ENCODE data around the gene TSPAN5. TPM values are rescaled to one million over a fixed set of nuclear protein-coding genes. Genes with fewer than 3 reads are reported as not detected.
"Not testable (repeated sequence)": the region's sequence is repeated elsewhere in the genome, so short reads cannot be mapped to it uniquely, and the experiment has no call there.

Gene TSPAN5
- total RNA-seq, 1 donor from 2014 or later = 61.4 TPM

GRCh38 chr4:98457422-98457821, 201.0 kb downstream of the TSPAN5 start:
- H4K20me1 ChIP-seq (ENCODE audit: insufficient read depth, low read length); H3K4me1 Mint-ChIP-seq (ENCODE audit: low read depth, unreplicated experiment); H3K36me3 Mint-ChIP-seq (ENCODE audit: low read depth, unreplicated experiment); H3K27me3 ChIP-seq (ENCODE audit: insufficient read depth, low read length); H3K27ac Mint-ChIP-seq (ENCODE audit: unreplicated experiment); H3K79me2 ChIP-seq (ENCODE audit: insufficient read depth, low read length); H3K4me3 Mint-ChIP-seq (ENCODE audit: unreplicated experiment); H3K4me1 ChIP-seq (ENCODE audit: insufficient read depth, low read length); DNase-seq (ENCODE audit: low read depth); FAIRE-seq; H2AFZ ChIP-seq (ENCODE audit: low read depth, low read length); H3K9me3 ChIP-seq (ENCODE audit: insufficient read depth, low read depth, low read length); H3K4me3 ChIP-seq (ENCODE audit: insufficient read depth, low read depth, low read length); H3K9ac ChIP-seq (ENCODE audit: low read length); H3K27ac ChIP-seq (ENCODE audit: low read depth, low read length); H3K27me3 Mint-ChIP-seq (ENCODE audit: low read depth, unreplicated experiment); H3K4me2 ChIP-seq (ENCODE audit: low read length); H3K36me3 ChIP-seq (ENCODE audit: insufficient read depth, low read length): not testable (repeated sequence)
- peaks cover 15% of the 10 kb centered on the region for H3K9me3 Mint-ChIP-seq (ENCODE audit: unreplicated experiment)

GRCh38 chr4:98452091-98452490, 206.3 kb downstream of the TSPAN5 start:
- no peaks in the 10 kb centered on the region for H3K27me3 ChIP-seq (ENCODE audit: insufficient read depth, low read length)
- no peak overlapping the region for H3K9ac ChIP-seq (ENCODE audit: low read length)
- peaks cover 7% of the 10 kb centered on the region for H3K4me1 ChIP-seq (ENCODE audit: insufficient read depth, low read length)
- peaks cover 11% of the 10 kb centered on the region for H3K36me3 Mint-ChIP-seq (ENCODE audit: low read depth, unreplicated experiment)
- no peaks in the 10 kb centered on the region for H3K79me2 ChIP-seq (ENCODE audit: insufficient read depth, low read length)
- no peaks in the 10 kb centered on the region for H3K9me3 ChIP-seq (ENCODE audit: insufficient read depth, low read depth, low read length)
- no peak overlapping the region for H3K27ac Mint-ChIP-seq (ENCODE audit: unreplicated experiment)
- FAIRE-seq = no peak
- no peaks in the 10 kb centered on the region for H3K27me3 Mint-ChIP-seq (ENCODE audit: low read depth, unreplicated experiment)
- peaks cover 5% of the 10 kb centered on the region for H3K9me3 Mint-ChIP-seq (ENCODE audit: unreplicated experiment)
- H3K27ac ChIP-seq (ENCODE audit: low read depth, low read length) = no peak overlapping the region
- no peak overlapping the region for H3K4me3 Mint-ChIP-seq (ENCODE audit: unreplicated experiment)
- peak; percentile 47 for DNase-seq (ENCODE audit: low read depth)
- no peaks in the 10 kb centered on the region for H3K36me3 ChIP-seq (ENCODE audit: insufficient read depth, low read length)
- TF ChIP-seq CTCF (IDR thresholded peaks at IDR 0.05; ENCODE audit: insufficient read depth, low read depth, low read length) = no peak
- TF ChIP-seq EZH2 (IDR thresholded peaks at IDR 0.05; ENCODE audit: insufficient read depth, low read length) = no peak
- H3K4me3 ChIP-seq (ENCODE audit: insufficient read depth, low read depth, low read length) = no peak overlapping the region
- H3K4me2 ChIP-seq (ENCODE audit: low read length) = no peak overlapping the region
- H4K20me1 ChIP-seq (ENCODE audit: insufficient read depth, low read length) = no peaks in the 10 kb centered on the region
- no peak overlapping the region for H2AFZ ChIP-seq (ENCODE audit: low read depth, low read length)
- H3K4me1 Mint-ChIP-seq (ENCODE audit: low read depth, unreplicated experiment) = peaks cover 9% of the 10 kb centered on the region

GRCh38 chr4:98448908-98449307, 209.5 kb downstream of the TSPAN5 start:
- TF ChIP-seq EZH2 (IDR thresholded peaks at IDR 0.05; ENCODE audit: insufficient read depth, low read length) = no peak
- no peak for TF ChIP-seq CTCF (IDR thresholded peaks at IDR 0.05; ENCODE audit: insufficient read depth, low read depth, low read length)
- H3K79me2 ChIP-seq (ENCODE audit: insufficient read depth, low read length) = no peaks in the 10 kb centered on the region
- no peaks in the 10 kb centered on the region for H4K20me1 ChIP-seq (ENCODE audit: insufficient read depth, low read length)
- H2AFZ ChIP-seq (ENCODE audit: low read depth, low read length) = no peak overlapping the region
- no peak overlapping the region for H3K4me2 ChIP-seq (ENCODE audit: low read length)
- H3K27me3 ChIP-seq (ENCODE audit: insufficient read depth, low read length) = no peaks in the 10 kb centered on the region
- no peak overlapping the region for H3K27ac ChIP-seq (ENCODE audit: low read depth, low read length)
- FAIRE-seq = no peak
- Mint-ChIP-seq H3K4me3 (ENCODE audit: unreplicated experiment) (no peak overlapping the region), H3K27ac (ENCODE audit: unreplicated experiment) (no peak overlapping the region), H3K9me3 (ENCODE audit: unreplicated experiment) (peaks cover 2% of the 10 kb centered on the region), H3K4me1 (ENCODE audit: low read depth, unreplicated experiment) (peaks cover 16% of the 10 kb centered on the region), H3K36me3 (ENCODE audit: low read depth, unreplicated experiment) (peaks cover 11% of the 10 kb centered on the region), H3K27me3 (ENCODE audit: low read depth, unreplicated experiment) (no peaks in the 10 kb centered on the region)
- H3K9me3 ChIP-seq (ENCODE audit: insufficient read depth, low read depth, low read length) = no peaks in the 10 kb centered on the region
- no peaks in the 10 kb centered on the region for H3K36me3 ChIP-seq (ENCODE audit: insufficient read depth, low read length)
- H3K4me1 ChIP-seq (ENCODE audit: insufficient read depth, low read length) = peaks cover 14% of the 10 kb centered on the region
- DNase-seq (ENCODE audit: low read depth) = no peak
- H3K4me3 ChIP-seq (ENCODE audit: insufficient read depth, low read depth, low read length) = no peak overlapping the region
- no peak overlapping the region for H3K9ac ChIP-seq (ENCODE audit: low read length)
